Fibroblast of skin of left quadriceps (primary cell): ENCODE results near the gene TBC1D21.

Experiments used
- DNase-seq, 2 experiments: peaks; one replicate each; pipeline ENCODE4 v3.0.0-alpha.2; 2013; ENCODE audit warnings: low read depth in 2 of 2

The TBC1D21 gene

DNA sequence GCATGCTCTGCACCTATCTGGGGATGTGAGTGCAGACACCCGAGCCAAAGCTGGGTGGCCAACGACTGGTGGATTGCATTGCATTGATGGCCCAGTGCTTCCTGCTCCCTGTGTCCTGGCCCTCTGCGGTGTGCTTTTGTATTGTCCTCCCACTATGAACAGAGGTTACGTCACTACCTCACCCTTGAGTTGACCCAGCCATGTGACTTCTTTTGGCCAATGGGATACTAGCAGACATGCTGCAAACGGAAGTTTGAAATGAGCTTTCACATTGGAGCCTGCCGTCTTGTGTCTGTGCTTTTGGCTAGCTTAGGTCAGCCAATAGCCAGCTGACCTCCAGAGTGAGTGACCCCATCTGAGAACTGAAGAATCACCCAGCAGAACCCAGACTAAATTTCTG, 15.3 kb upstream of the TBC1D21 start:
- no peak for DNase-seq

DNA sequence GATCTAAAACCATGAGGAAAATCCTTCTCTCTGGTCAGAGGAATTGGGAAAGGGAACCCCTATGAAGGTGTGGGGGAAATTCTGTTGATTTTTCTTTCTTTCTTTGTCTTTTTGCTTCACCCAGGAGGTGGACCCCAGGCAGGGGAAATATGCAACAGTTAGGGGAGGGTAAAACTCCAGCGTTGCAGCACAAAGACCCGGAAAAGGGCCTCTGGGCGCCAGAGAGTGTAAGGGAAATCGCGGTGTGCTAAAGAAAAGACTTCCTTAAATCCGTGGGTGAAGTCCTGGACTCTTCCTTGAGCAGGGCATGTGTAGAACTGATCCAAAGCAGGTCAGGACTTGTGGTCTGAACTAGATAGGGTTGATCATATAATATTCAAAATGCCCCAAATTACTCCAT, 11.1 kb upstream of the TBC1D21 start:
- DNase-seq, result no peak

DNA sequence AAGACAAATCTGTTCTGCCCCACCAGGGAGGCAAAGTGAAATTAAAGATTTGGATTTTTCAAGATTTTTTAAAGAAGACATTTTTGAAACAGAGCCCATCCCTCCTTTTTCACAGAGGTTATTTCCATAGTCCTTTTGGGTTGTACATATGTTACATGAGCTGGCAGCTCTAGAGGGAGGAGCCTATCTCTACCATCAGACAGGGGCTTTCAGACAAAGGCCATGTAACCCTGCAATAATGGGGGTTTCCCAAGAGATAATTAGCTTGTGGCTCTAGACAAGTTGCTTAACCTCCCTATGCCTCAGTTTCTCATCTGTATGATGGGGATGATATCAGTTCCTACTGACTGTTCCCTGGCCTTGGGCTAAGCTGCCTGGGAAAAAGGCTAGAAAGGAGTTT, 8.0 kb upstream of the TBC1D21 start:
- no peak for DNase-seq

DNA sequence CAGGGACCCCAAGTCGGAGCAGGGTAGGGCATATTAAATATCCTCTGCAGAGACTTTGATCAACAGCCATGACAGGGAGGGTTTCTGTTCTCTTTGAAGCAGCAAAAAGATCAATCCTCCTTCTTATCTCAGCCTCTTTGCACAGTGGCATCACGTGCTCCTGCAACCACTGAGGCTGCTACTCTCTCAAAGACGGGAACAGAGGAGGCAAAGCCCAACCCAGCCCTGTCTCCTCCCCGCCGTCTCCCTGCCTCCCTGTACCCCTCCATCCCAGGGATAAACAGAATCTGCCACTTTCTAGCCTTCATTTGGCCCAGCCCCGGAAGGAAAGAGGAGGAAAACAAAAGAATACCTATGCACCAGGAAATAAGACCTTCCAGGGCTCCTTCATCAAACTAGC, 7.5 kb upstream of the TBC1D21 start:
- DNase-seq, result no peak

DNA sequence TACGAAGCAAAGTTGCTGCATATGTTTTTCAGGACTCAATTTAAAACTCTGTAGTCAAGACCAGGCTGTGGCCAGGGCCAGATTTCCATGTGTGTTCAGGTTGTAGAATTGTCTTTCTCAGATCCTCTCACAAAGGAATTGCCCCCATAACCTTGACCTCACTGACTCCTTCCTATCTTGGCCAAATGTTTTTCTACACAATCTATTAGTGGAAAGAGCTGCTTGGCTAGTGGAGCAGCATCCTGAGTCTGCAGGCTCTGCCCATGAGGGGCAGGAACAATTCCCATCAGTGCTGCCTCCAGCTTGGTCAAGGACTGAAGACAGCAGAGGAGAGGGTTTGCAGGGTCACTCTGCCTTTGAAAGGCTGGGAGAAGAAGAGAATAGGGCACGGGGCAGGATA, 6.9 kb upstream of the TBC1D21 start:
- DNase-seq, result no peak

DNA sequence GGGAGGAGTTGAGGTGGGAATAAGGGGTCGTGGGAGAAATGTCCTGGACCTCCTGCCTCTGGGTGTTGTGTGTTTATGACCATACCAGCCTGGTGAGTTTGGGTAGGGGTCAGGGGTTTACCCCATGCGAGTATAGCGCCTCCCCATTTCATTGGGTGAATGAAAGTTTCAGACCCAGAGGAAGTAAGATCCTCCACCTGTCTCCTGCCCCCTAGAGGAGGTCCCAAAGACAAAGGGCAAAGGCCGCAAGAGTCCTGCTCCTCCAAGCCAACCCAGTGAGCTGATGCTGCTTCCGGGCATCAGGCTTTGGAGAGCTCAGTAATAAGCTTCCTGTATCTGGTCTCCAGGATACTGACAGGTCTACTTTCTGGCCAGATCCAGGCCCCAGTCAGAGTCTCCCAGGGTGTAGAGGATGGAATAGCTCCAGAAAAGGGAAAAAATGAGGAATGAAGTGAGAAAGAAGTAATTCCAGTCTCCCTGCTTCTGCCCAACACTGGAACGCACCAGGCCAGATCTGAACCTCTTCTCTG, 6.4 kb upstream of the TBC1D21 start:
- DNase-seq, result no peak

DNA sequence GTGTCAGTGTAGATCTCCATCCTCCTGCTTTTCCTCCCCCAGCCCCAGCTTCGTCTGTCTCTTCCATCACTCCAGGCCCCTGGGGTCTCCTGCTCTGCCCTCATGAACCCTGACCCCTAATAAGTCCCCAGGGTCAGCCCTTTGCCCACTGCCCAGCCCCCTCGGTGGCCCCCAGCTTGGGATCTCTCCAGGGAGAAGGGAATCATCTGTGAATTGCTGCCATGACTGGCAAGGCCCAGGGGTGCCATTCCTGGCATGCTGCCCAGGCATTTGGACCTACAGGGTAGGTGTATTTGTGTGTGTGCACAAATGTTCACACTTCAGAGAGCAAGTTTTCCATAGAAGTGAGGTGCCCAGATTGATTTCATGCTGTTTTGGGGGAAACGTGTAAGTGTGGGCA, 5.9 kb upstream of the TBC1D21 start:
- no peak for DNase-seq

DNA sequence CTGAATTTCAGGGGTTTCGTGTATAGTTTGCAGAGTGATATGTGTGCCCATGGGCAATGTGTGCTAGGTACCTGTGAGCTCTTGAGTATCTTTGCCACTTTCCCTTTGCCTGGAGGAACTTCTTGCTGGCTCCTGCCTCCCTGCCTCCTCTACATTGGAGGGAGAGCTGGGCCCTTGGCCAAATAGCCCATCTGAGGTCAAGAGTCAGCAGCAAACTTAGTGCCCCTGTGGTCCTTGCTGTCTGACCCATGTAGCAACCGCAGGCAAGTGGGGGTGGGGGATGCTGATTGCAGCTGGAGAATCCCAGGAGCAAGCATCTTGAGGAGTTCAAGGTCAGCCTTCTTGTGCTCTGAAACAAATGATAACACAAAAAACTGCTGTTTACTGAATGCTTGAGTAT, 5.4 kb upstream of the TBC1D21 start:
- DNase-seq, result no peak

DNA sequence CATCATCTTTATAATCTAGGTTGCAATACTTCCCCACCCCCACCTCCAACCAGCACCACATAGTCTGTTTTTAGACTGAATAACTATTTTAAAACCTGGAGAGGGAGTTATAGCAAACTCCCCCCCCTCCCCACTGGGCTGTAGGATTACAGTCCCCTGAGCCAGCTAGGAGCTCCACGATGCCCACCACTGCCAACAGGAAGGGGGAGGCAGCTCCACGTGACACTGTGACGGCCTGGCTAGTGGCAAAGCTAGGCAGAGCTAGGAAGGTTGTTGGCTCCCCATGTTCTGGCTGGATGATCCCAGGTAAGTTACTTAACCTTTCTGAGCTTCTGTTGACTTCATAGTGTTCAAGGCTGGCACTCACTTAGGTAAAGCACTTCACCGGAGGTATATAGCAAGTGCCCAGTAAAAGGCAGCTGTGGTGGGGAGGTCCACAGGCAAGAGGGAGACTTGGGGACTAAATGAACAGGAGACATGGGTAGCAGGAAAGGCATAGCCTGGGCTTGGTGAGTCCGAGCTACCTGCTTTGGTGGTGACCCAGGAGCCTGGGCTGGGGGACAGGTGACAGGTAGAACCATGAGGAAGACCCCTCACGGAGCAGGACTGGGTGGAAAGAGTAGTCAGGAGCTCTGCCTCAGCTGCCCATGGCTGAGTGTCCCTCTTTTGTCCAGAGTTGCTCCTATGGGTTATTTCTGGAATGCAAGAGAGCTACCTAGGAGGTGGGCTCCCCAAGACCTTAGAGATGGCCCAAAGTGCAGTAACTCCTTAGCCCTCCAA, 4.0 kb upstream of the TBC1D21 start:
- DNase-seq, result no peak

DNA sequence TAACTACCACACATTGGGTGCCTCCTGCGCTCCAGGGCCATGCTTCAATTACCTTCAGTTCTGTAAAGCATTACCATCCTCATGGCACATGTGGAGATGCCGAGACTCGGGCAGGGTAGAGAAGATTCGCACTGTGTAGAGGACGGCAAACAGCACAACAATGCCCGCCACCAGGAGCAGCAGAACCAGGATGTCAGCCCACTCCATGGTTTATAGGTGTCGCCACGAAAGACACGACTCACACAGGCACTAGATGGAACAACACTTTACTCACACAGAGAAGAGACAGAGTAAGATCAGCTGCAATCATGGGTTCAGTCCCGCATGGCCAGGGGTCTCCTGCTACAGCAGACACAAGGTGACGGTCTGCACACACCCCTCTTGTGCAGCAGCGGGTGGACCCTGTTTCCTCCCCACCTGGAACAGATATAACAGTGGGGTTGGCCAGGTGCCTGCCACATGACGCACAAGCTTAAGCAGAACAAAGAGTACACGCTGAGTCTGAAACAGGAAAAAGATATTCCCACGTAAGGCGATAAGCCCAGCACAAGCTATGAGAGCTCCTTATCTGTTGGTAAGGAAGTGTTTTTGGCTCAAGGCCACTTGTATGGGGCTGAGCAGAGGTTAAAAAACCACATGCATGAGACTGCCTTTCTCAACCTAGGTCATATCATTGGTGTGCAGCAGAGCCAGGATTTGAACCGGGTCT, 2.5 kb upstream of the TBC1D21 start:
- DNase-seq, result peak in 1 of 2 experiments; percentile 5

DNA sequence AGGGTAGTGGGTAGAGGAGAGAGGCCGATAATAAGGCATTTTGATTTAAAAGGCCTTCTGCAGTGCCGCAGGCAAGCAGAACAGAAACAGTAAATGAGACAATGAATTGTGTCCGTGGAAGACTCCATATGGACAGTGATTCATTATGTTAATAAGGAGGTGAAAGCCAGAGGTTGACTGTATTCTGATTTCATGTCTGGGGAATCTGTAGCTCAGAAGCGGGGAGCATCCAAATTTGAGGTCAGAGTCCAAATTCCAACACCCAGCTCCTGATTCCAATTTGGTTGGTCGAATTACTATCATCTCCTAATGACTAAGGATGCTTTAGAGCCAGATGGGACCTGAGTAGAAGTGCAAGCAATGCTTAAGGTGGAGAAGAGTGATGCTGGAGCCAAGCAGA, 1.0 kb upstream of the TBC1D21 start:
- DNase-seq, result peak; percentile 38 to 46

DNA sequence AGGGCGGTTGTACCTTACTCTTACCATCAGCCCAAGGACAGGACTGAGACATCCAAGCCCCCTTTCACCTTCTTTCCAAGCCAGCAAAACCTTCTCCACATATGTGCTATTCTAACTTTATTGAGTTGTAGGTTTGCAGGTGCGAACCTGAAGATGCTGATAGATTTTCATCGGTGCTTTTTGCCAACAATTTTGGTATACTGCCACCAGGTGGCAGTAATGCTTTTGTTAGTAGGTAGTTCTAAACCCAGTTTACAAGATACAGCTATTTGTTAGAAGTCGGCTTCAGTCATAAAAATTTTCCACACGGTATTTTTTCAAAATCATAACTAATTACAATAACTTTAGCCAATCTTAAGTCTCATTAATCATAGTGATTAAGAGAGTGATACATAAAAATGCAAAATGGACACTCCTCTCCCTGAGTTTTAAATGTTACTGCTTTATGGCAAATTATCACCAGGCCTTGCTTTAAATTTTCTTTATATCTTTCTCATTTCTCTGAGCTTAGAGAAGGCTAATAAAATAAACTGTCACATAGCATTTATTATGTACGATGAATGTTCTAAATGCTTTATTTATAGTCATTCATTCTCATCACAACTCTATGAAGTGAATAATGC, 636 bp downstream of the TBC1D21 start:
- peak; percentile 15 to 16 for DNase-seq

DNA sequence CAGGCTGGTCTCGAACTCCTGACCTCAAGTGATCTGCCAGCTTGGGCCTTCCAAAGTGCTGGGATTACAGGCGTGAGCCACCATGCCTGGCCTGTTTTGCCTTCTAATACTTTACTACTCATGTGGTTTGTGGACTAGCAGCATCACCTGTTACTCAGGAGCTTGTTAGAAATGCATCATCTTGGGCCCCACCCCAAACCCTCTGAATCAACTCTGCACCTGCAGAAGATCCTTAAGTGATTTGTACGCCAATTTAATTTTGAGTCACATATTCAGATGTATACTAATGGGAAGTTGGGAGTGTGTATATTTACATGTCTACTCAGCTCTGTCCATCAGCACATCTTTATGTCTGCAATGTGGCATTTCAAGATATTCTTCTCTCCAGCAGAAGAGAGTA, 6.1 kb downstream of the TBC1D21 start:
- DNase-seq, result no peak

DNA sequence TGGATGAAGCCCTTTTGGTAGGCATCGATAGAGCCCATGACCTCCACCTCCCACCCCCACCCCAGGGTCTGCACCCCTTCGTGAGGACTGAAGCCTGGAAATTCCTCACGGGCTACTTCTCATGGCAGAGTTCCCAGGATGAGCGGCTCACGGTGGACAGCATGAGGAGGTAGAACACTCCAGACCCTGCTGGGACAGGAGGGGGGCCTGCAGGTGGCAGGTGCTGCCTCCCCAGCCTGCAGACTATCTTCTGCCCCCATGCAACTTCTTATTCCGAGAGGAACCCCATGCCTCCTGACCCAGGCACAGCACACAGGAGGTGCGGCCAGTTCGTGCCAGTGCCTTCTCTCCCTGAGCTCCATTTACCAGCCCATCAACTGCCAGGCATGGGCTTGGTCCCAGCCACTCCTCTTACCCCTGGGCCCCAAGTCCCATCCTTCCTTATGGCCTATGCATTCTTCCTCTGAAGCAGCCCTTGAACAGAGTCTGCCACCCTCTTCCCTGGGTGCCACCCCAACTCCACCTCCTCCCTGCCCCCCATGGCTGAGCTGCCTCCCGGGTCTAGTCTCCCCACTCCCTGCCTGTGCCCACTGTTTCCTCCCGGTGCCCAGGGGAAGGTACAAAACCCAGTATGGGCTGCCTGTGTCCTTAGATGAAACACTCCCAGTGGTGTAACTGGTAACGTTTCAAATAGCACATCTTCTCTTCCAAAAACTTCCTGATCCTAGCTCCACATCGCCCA, 8.4 kb downstream of the TBC1D21 start:
- no peak for DNase-seq

DNA sequence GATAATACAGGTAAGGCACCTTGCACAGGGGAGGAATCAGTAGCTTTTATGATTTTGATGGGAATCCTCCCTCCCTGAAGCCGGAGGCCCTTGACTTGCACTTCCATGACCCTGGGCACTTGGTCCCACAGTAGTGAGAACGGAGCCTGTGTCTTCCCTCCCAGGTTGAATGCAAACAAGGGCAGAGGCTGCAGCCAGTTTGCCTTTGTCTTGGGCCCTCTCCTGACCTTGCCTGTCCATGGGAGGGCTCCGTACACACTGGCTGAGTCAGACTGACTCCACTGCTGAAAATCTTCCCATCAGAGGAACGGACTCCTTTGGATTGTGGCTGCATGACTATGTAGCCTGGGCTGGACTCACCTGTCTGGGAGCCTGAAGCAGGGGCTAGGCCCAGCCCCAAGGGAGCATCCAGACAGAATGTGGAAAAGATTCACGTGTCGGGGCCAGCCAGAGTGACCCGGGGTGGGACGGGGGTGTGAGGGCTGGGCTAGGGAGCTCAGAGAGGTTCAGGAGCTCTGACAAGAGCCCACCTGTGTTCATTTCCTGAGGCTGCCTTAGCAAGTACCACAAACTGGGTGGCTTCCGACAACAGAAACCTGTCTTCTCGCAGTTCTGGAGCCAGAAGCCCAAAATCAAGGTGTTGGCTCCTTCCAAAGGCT, 9.5 kb downstream of the TBC1D21 start:
- DNase-seq, result no peak

DNA sequence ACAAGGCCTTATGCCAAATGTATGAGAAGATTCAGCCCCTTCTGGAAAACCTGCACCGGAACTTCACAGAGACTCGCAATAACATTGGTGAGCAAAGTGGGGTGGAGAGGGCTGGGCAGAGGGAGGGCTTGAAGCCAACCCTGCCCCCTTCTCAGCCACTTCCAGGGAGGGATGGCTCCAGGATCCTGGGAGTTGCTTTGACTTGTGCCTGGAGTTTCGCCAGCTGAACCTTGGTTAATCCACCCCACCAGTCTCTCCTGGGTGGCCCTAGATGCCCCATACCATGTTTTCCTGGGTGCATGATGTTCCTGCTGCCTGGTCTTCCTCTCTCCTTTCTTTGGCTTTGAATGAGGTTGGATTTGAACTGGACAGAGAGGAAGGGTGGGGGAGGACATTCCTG, 10.8 kb downstream of the TBC1D21 start:
- no peak for DNase-seq

DNA sequence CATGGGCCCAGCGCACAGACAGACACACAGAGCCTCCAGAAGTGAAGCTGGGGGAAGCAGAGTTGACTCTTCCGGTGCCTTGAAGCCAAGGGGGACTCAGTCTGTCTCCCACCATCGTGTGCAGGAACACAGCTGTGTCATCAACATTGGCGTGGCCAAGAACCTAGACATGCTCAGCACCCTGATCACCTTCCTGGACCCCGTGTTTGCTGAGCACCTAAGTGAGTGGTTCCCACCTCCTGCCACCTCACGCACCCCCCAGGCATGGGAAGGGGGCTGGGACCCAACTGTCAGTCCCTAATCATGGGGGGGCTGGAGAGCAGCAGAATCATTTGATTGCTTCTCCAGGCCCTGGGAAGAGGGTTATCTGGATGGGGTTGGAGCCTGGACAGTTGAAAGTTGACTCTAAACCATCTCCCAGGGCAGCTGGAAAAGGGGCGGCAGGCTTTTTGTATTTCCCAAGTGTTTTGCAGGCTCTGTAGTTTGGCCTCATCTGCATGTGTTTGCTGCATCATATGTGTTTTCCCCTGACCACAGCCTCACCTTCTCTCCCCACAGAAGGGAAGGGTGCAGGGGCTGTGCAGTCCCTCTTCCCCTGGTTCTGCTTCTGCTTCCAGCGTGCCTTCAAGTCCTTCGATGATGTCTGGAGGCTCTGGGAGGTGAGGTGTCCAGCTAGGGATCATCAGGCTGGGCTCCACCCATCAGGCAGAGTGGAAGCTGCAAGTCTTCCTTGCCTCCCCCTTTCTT, 12.8 kb downstream of the TBC1D21 start:
- no peak for DNase-seq

DNA sequence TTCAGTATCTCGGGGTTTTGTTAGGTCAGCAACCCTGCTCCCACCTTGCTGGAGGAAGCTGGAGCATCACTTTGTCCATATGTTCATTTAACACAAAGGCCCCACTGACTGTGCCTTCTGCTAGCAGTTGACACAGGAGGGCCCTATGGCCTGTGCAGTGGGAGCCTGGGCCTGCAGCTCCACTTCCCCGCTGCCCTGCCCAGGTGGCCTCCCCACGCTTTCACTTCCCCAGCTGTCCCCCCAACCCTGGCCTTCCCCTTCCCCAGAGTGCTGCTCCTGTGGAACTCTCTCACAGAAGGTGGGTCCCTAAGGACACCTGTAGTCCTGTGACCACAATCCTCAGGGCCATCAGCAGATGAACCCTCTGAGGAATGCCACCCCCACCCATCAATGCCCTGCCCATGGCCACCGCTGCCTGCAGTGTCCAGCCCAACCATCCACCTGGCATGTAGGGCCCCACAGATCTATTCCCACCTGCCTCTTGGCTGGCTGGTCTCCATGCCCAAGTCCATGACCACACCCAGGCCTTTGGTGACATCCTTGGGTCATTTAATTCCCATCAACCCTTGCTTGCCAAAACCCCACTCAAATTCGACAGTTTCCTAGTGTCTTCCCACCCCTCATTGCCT, 13.5 kb downstream of the TBC1D21 start:
- no peak for DNase-seq

DNA sequence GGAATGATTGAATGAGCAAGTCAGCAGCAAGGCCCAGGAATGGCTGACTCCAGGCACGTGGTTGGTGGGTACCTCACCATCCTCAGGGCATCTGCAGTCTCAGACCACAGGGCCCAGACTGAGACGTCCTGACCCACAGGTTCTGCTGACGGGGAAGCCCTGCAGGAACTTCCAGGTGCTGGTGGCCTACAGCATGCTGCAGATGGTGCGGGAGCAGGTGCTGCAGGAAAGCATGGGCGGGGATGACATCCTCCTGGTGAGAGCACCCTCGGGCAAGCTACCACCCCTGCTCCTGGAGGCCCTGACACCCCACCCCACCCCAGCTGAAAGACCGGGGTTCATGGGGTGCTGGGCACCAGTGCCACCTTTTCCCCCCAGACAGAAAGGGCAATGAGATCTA, 14.1 kb downstream of the TBC1D21 start:
- no peak for DNase-seq
